ENCODE measurements around the gene HSPA1A.

DNA sequence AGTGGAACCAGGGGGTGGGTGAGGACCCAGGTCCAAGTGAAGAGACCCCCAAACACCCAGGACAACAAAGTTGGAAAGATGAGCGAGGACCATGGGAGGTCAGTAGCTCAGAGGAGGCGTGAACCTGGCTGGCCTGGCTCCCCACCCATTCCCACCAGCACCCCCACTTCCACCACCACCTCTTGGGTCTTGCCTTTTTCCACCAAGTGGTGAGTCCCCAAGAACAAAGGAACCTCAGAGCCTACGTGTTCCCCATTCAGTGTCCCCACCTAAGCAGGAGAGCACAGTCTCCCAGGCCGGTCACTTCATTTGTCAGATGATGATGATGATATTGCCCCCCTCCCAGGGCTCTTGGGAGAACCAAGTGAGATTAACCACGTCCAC is 37.7 kb upstream of the HSPA1A start:
- no peak for TF ChIP-seq CTCF (IDR thresholded peaks at IDR 0.05)
- TF ChIP-seq POLR2A (IDR thresholded peaks at IDR 0.05): no peak

Data from esophagus squamous epithelium (tissue), 4 donors.